Measurements from ENCODE around the gene AMY1B. TPM values are rescaled to one million over a fixed set of nuclear protein-coding genes. Genes with fewer than 3 reads are reported as not detected.
"Not testable (repeated sequence)": the region's sequence is repeated elsewhere in the genome, so short reads cannot be mapped to it uniquely, and the experiment has no call there.

AMY1B gene
- not detected in 2 replicates for polyA plus RNA-seq (2013)

- H4K91ac ChIP-seq (ENCODE audit: low read depth, low read length); H2BK120ac ChIP-seq (ENCODE audit: insufficient read depth, low read length, poor library complexity); H3K79me1 ChIP-seq (ENCODE audit: low read length); DNase-seq; H4K12ac ChIP-seq (ENCODE audit: low read depth, low read length); H2BK12ac ChIP-seq (ENCODE audit: low read length); H3K27me3 ChIP-seq (ENCODE audit: insufficient read depth, low read length); H3K23ac ChIP-seq (ENCODE audit: low read length); H3K4me3 ChIP-seq (ENCODE audit: low read depth, low read length); H2BK5ac ChIP-seq (ENCODE audit: low read depth, low read length, poor library complexity); H3K4me1 ChIP-seq (ENCODE audit: control insufficient read depth in 1 of 2, insufficient read depth in 2 of 2, low read length in 2 of 2); H3K14ac ChIP-seq (ENCODE audit: low read length); H3K9me3 ChIP-seq (ENCODE audit: insufficient read depth, low read depth, low read length); H3K79me2 ChIP-seq (ENCODE audit: control insufficient read depth, insufficient read depth, low read length, poor library complexity); H2AK5ac ChIP-seq (ENCODE audit: low read length); H3K9ac ChIP-seq (ENCODE audit: low read length); H2AFZ ChIP-seq (ENCODE audit: insufficient read depth, low read length, poor library complexity); H3K18ac ChIP-seq (ENCODE audit: low read length); H3K4ac ChIP-seq (ENCODE audit: low read depth, low read length); H3K4me2 ChIP-seq (ENCODE audit: low read length); H3K27ac ChIP-seq (ENCODE audit: low read depth, low read length); H4K8ac ChIP-seq (ENCODE audit: low read depth, low read length); H3K36me3 ChIP-seq (ENCODE audit: control insufficient read depth in 1 of 2, insufficient read depth in 2 of 2, low read length in 2 of 2): not testable (repeated sequence)
- no CpG with 5 or more reads among the region's 5 CpGs for WGBS (ENCODE audit: extremely low coverage, insufficient coverage, insufficient read length)
These were observed at the start of gene AMY1B for GRCh38 chr1:103696110-103696509. TSS of gene AMY1B (minus strand) at chr1:103696210. CDS start at chr1:103695639, 571 bp downstream.

- H2AFZ ChIP-seq (ENCODE audit: insufficient read depth, low read length, poor library complexity); H2BK120ac ChIP-seq (ENCODE audit: insufficient read depth, low read length, poor library complexity); H3K4me2 ChIP-seq (ENCODE audit: low read length); H3K79me2 ChIP-seq (ENCODE audit: control insufficient read depth, insufficient read depth, low read length, poor library complexity); H3K4me1 ChIP-seq (ENCODE audit: control insufficient read depth in 1 of 2, insufficient read depth in 2 of 2, low read length in 2 of 2); DNase-seq; H3K14ac ChIP-seq (ENCODE audit: low read length); H3K4me3 ChIP-seq (ENCODE audit: low read depth, low read length); H3K36me3 ChIP-seq (ENCODE audit: control insufficient read depth in 1 of 2, insufficient read depth in 2 of 2, low read length in 2 of 2); H3K27me3 ChIP-seq (ENCODE audit: insufficient read depth, low read length); H3K79me1 ChIP-seq (ENCODE audit: low read length); H4K91ac ChIP-seq (ENCODE audit: low read depth, low read length); H3K9me3 ChIP-seq (ENCODE audit: insufficient read depth, low read depth, low read length); H4K12ac ChIP-seq (ENCODE audit: low read depth, low read length); H2BK12ac ChIP-seq (ENCODE audit: low read length); H4K8ac ChIP-seq (ENCODE audit: low read depth, low read length); H3K27ac ChIP-seq (ENCODE audit: low read depth, low read length); H3K23ac ChIP-seq (ENCODE audit: low read length); H2BK5ac ChIP-seq (ENCODE audit: low read depth, low read length, poor library complexity); H2AK5ac ChIP-seq (ENCODE audit: low read length); H3K4ac ChIP-seq (ENCODE audit: low read depth, low read length); H3K18ac ChIP-seq (ENCODE audit: low read length); H3K9ac ChIP-seq (ENCODE audit: low read length): not testable (repeated sequence)
- WGBS (ENCODE audit: extremely low coverage, insufficient coverage, insufficient read length) = no CpG with 5 or more reads among the region's 4 CpGs
These were observed 49.0 kb upstream of the AMY1B start for GRCh38 chr1:103745040-103745439.

GRCh38 chr1:103744449-103744848 lies 48.4 kb upstream of the AMY1B start:
- H3K36me3 ChIP-seq (ENCODE audit: control insufficient read depth in 1 of 2, insufficient read depth in 2 of 2, low read length in 2 of 2) = not testable (repeated sequence)
- no CpG with 5 or more reads among the region's 4 CpGs for WGBS (ENCODE audit: extremely low coverage, insufficient coverage, insufficient read length)

GRCh38 chr1:103738031-103738430 lies 42.0 kb upstream of the AMY1B start:
- not testable (repeated sequence) for H4K8ac ChIP-seq (ENCODE audit: low read depth, low read length); H3K9ac ChIP-seq (ENCODE audit: low read length); H3K27me3 ChIP-seq (ENCODE audit: insufficient read depth, low read length); H2BK12ac ChIP-seq (ENCODE audit: low read length); H3K14ac ChIP-seq (ENCODE audit: low read length); H2BK120ac ChIP-seq (ENCODE audit: insufficient read depth, low read length, poor library complexity); H3K27ac ChIP-seq (ENCODE audit: low read depth, low read length); H3K79me2 ChIP-seq (ENCODE audit: control insufficient read depth, insufficient read depth, low read length, poor library complexity); H3K23ac ChIP-seq (ENCODE audit: low read length); DNase-seq; H3K9me3 ChIP-seq (ENCODE audit: insufficient read depth, low read depth, low read length); H2AK5ac ChIP-seq (ENCODE audit: low read length); H2BK5ac ChIP-seq (ENCODE audit: low read depth, low read length, poor library complexity); H3K36me3 ChIP-seq (ENCODE audit: control insufficient read depth in 1 of 2, insufficient read depth in 2 of 2, low read length in 2 of 2); H3K18ac ChIP-seq (ENCODE audit: low read length); H3K4ac ChIP-seq (ENCODE audit: low read depth, low read length); H4K91ac ChIP-seq (ENCODE audit: low read depth, low read length); H3K4me1 ChIP-seq (ENCODE audit: control insufficient read depth in 1 of 2, insufficient read depth in 2 of 2, low read length in 2 of 2); H4K12ac ChIP-seq (ENCODE audit: low read depth, low read length); H2AFZ ChIP-seq (ENCODE audit: insufficient read depth, low read length, poor library complexity); H3K79me1 ChIP-seq (ENCODE audit: low read length); H3K4me3 ChIP-seq (ENCODE audit: low read depth, low read length); H3K4me2 ChIP-seq (ENCODE audit: low read length)
- WGBS (ENCODE audit: extremely low coverage, insufficient coverage, insufficient read length) = no CpG with 5 or more reads among the region's 3 CpGs

More at GRCh38 chr1:103744449-103744848, 48.4 kb upstream of the AMY1B start:
- not testable (repeated sequence) for H2BK12ac ChIP-seq (ENCODE audit: low read length); H2AFZ ChIP-seq (ENCODE audit: insufficient read depth, low read length, poor library complexity); H2AK5ac ChIP-seq (ENCODE audit: low read length); H3K79me2 ChIP-seq (ENCODE audit: control insufficient read depth, insufficient read depth, low read length, poor library complexity); H2BK120ac ChIP-seq (ENCODE audit: insufficient read depth, low read length, poor library complexity); DNase-seq; H3K4me1 ChIP-seq (ENCODE audit: control insufficient read depth in 1 of 2, insufficient read depth in 2 of 2, low read length in 2 of 2); H3K4me3 ChIP-seq (ENCODE audit: low read depth, low read length); H3K23ac ChIP-seq (ENCODE audit: low read length); H3K4me2 ChIP-seq (ENCODE audit: low read length); H3K27me3 ChIP-seq (ENCODE audit: insufficient read depth, low read length); H3K9me3 ChIP-seq (ENCODE audit: insufficient read depth, low read depth, low read length); H3K4ac ChIP-seq (ENCODE audit: low read depth, low read length); H3K9ac ChIP-seq (ENCODE audit: low read length); H4K8ac ChIP-seq (ENCODE audit: low read depth, low read length); H3K14ac ChIP-seq (ENCODE audit: low read length); H3K18ac ChIP-seq (ENCODE audit: low read length); H3K27ac ChIP-seq (ENCODE audit: low read depth, low read length); H4K91ac ChIP-seq (ENCODE audit: low read depth, low read length); H3K79me1 ChIP-seq (ENCODE audit: low read length); H4K12ac ChIP-seq (ENCODE audit: low read depth, low read length); H2BK5ac ChIP-seq (ENCODE audit: low read depth, low read length, poor library complexity)
